IMR-90 (cell line): ENCODE data around the gene PARVB. TPM values are rescaled to one million over a fixed set of nuclear protein-coding genes. Genes with fewer than 3 reads are reported as not detected.

Experiments used
- ATAC-seq: fragments of 200-7000 bp; cut with Tn5 transposase; 2 replicates; pipeline ENCODE4 v1.9.1; 2020; ENCODE audit warnings: low read depth, mild to moderate bottlenecking, moderate library complexity
- BruUV-seq: library from RNA; stranded (reverse); fragments of 400-500 nt; replicated peaks from 2 replicates; lab custom pipeline; 2021; lab: Mats Ljungman, UMichigan
- CTCF ChIA-PET: fragments of 300-600 bp; formaldehyde crosslinking; extraction: SDS; loops from one replicate; lab custom pipeline; 2021; ENCODE audit warnings: antibody characterized with exemption; lab: Yijun Ruan, JAX
- POLR2A ChIA-PET: fragments of 300-600 bp; sonication (Branson Sonifier 250); formaldehyde crosslinking; loops from one replicate; lab custom pipeline; 2022; ENCODE audit warnings: antibody characterized with exemption; ENCODE audit not compliant: unreplicated experiment; lab: Charles Lee
- DNase-seq: peaks from one replicate; pipeline ENCODE4 v3.0.0; 2013
- H2AFZ ChIP-seq: replicated peaks from 2 replicates; pipeline ENCODE3; 2013; ENCODE audit warnings: low read length, mild to moderate bottlenecking; ENCODE audit not compliant: poor library complexity
- H2AK5ac ChIP-seq: 2 replicates; pipeline ENCODE4 v1.6.1; 2013; ENCODE audit warnings: low read depth, low read length, inconsistent platforms
- H2AK9ac ChIP-seq: replicated peaks from 2 replicates; pipeline ENCODE3; 2013; ENCODE audit warnings: mild to moderate bottlenecking, low read depth, low read length, moderate library complexity; ENCODE audit not compliant: poor library complexity
- H2BK120ac ChIP-seq: 2 replicates; pipeline ENCODE4 v1.6.1; 2013; ENCODE audit warnings: low read depth, low read length, inconsistent platforms
- H2BK15ac ChIP-seq: 3 replicates; pipeline ENCODE4 v1.6.1; 2013; ENCODE audit warnings: low read depth, low read length, inconsistent platforms
- H2BK20ac ChIP-seq: 2 replicates; pipeline ENCODE4 v1.6.1; 2013; ENCODE audit warnings: low read depth, mild to moderate bottlenecking, inconsistent platforms, low read length, moderate library complexity
- H2BK5ac ChIP-seq: 2 replicates; pipeline ENCODE4 v1.6.1; 2013; ENCODE audit warnings: mild to moderate bottlenecking, low read depth, low read length, inconsistent platforms; ENCODE audit not compliant: poor library complexity, severe bottlenecking
- H3K14ac ChIP-seq: replicated peaks from 2 replicates; pipeline ENCODE4 v1.6.1; 2013; ENCODE audit warnings: low read depth, low read length, inconsistent platforms
- H3K18ac ChIP-seq: 2 replicates; pipeline ENCODE4 v1.6.1; 2013; ENCODE audit warnings: low read depth, low read length, control low read depth
- H3K23ac ChIP-seq: 2 replicates; pipeline ENCODE4 v1.6.1; 2013; ENCODE audit warnings: low read depth, low read length, inconsistent platforms
- H3K27ac ChIP-seq: 2 replicates; pipeline ENCODE4 v1.5.1; 2013; ENCODE audit warnings: mild to moderate bottlenecking, control low read depth, low read length; ENCODE audit not compliant: insufficient read depth
- H3K27me3 ChIP-seq: 2 replicates; pipeline ENCODE4 v1.6.1; 2013; ENCODE audit warnings: low read length; ENCODE audit not compliant: control insufficient read depth, insufficient read depth
- H3K36me3 ChIP-seq: 2 replicates; pipeline ENCODE4 v1.6.1; 2013; ENCODE audit warnings: low read length, mixed read lengths; ENCODE audit not compliant: control insufficient read depth, insufficient read depth
- H3K4ac ChIP-seq: 2 replicates; pipeline ENCODE4 v1.6.1; 2013; ENCODE audit warnings: low read depth, low read length, inconsistent platforms
- H3K4me1 ChIP-seq: 2 replicates; pipeline ENCODE4 v1.6.1; 2013; ENCODE audit warnings: low read length, mixed read lengths; ENCODE audit not compliant: control insufficient read depth, insufficient read depth
- H3K4me2 ChIP-seq: 2 replicates; pipeline ENCODE4 v1.6.1; 2013; ENCODE audit warnings: low read depth, mild to moderate bottlenecking, control low read depth, low read length, moderate library complexity
- H3K4me3 ChIP-seq: 2 replicates; pipeline ENCODE4 v1.5.1; 2013; ENCODE audit warnings: low read depth, mild to moderate bottlenecking, control low read depth, low read length, moderate library complexity; ENCODE audit not compliant: insufficient read depth
- H3K56ac ChIP-seq: 2 replicates; pipeline ENCODE4 v1.6.1; 2013; ENCODE audit warnings: low read length, inconsistent platforms; ENCODE audit not compliant: insufficient read depth; ENCODE audit errors: extremely low read depth
- H3K79me1 ChIP-seq, 2 experiments: 2 replicates each; pipeline ENCODE4 v1.6.1; 2013; ENCODE audit warnings: low read length in 2 of 2, inconsistent platforms in 1 of 2, low read depth in 1 of 2
- H3K9ac ChIP-seq: 2 replicates; pipeline ENCODE4 v1.6.1; 2013; ENCODE audit warnings: low read depth, low read length, control low read depth
- H3K9me1 ChIP-seq: 2 replicates; pipeline ENCODE4 v1.6.1; 2013; ENCODE audit warnings: low read length, inconsistent platforms; ENCODE audit not compliant: insufficient read depth
- H3K9me3 ChIP-seq: 2 replicates; pipeline ENCODE4 v1.6.1; 2013; ENCODE audit warnings: low read length; ENCODE audit not compliant: control insufficient read depth, insufficient read depth
- H4K20me1 ChIP-seq: 2 replicates; pipeline ENCODE4 v1.6.1; 2013; ENCODE audit warnings: low read length, inconsistent platforms; ENCODE audit not compliant: insufficient read depth
- H4K5ac ChIP-seq: 2 replicates; pipeline ENCODE4 v1.6.1; 2013; ENCODE audit warnings: mild to moderate bottlenecking, low read depth, low read length, control low read depth
- H4K8ac ChIP-seq, 2 experiments: 2 replicates each; pipeline ENCODE4 v1.6.1; 2013; ENCODE audit warnings: low read depth in 2 of 2, low read length in 2 of 2, control low read depth in 1 of 2, inconsistent platforms in 1 of 2
- H4K91ac ChIP-seq: 2 replicates; pipeline ENCODE4 v1.6.1; 2013; ENCODE audit warnings: low read depth, low read length, inconsistent platforms; ENCODE audit not compliant: insufficient read depth
- RAD21 ChIP-seq: IDR thresholded peaks from 2 replicates; pipeline ENCODE4 v1.6.1; 2012; ENCODE audit warnings: low read length, improper control_type of control experiment
- RFX5 ChIP-seq: IDR thresholded peaks from 2 replicates; pipeline ENCODE4 v1.8.0; 2012; ENCODE audit warnings: low read depth, mild to moderate bottlenecking, low read length, moderate library complexity
- SMC3 ChIP-seq: fragments of 150-350 bp; IDR thresholded peaks from 2 replicates; pipeline ENCODE4 v1.6.1; 2016; ENCODE audit warnings: low read depth, mild to moderate bottlenecking, antibody characterized with exemption, low read length, moderate library complexity
- WGBS, 2 experiments: methylation state at CpG; one replicate each; pipeline versions ENCODE4 v1.1.5 to v1.1.7; 2013; ENCODE audit warnings: missing lambda C conversion rate in 2 of 2; ENCODE audit not compliant: insufficient read length in 1 of 2; ENCODE audit errors: extremely low coverage in 2 of 2; 5-methylcytosine and 5-hydroxymethylcytosine counted together
- dilution Hi-C: fragments of 300-500 bp; cut with HindIII; formaldehyde crosslinking; loops from one replicate; pipeline ENCODE4 v1.14.3; 2018; ENCODE audit warnings: low sequenced_read_pairs; ENCODE audit not compliant: unreplicated experiment
- in situ Hi-C: fragments of 300-500 bp; cut with MboI; formaldehyde crosslinking; loops from 3 replicates; pipeline ENCODE4 v1.14.3; 2019; ENCODE audit warnings: low sequenced_read_pairs, inconsistent platforms, mixed read lengths
- intact Hi-C: fragments of 100-400 bp; cut with micrococcal nuclease; formaldehyde crosslinking; loops from 2 replicates; pipeline ENCODE4 v1.10.0; 2022
- polyA plus RNA-seq, 3 experiments: library from polyadenylated mRNA; depleted of rRNA; stranded (reverse); fragments of >200 nt; gene quantifications; 2 replicates each; pipeline ENCODE4 v1.2.3, GENCODE V29; 2012; ENCODE audit warnings: low replicate concordance in 1 of 3
- total RNA-seq: library from RNA; depleted of rRNA; stranded (reverse); fragments of >200 nt; gene quantifications from 2 replicates; pipeline ENCODE4 v1.2.3, GENCODE V29; 2012
- TF ChIP-seq, protein P1 (sequence below): conservative IDR thresholded peaks from 2 replicates; pipeline ENCODE4 v1.5.1; 2012; ENCODE audit warnings: mild to moderate bottlenecking, low read depth, low read length, improper control_type of control experiment

PARVB gene
- total and polyA plus RNA-seq, 2 of the 4 experiments (the other 2 are of a cell fraction): 44.3 to 53.9 TPM

GRCh38 chr22:44205516-44206329, 181.6 kb downstream of the PARVB start:
- in situ Hi-C loops: no loop called here
- WGBS, 2 experiments: 92% methylated on average over 12 of the region's 16 CpGs; no CpG with 5 or more reads in 1 of the 2 experiments

More at GRCh38 chr22:44205516-44206329, 181.6 kb downstream of the PARVB start:
- Histone ChIP-seq H3K14ac (no peak overlapping the region), H2AK9ac (no peak overlapping the region), H3K56ac (no peak overlapping the region), H2BK5ac (no peak overlapping the region), H3K9me3 (peaks cover 5% of the 10 kb centered on the region; the same call in 1 of the 2 replicates), H3K4ac (no peak overlapping the region), H4K5ac (no peak overlapping the region), H2AFZ (no peak overlapping the region), H3K23ac (no peak overlapping the region), H3K9me1 (peaks cover 10% of the 10 kb centered on the region), H4K20me1 (no peaks in the 10 kb centered on the region), H3K9ac (no peak overlapping the region), H2AK5ac (no peak overlapping the region), H3K4me2 (no peak overlapping the region), H4K8ac (no peak overlapping the region), H2BK20ac (no peak overlapping the region), H3K4me1 (peaks cover 19% of the 10 kb centered on the region), H4K91ac (no peak overlapping the region), H2BK15ac (no peak overlapping the region), H2BK120ac (no peak overlapping the region), H3K18ac (no peak overlapping the region), H3K27me3 (no peaks in the 10 kb centered on the region; the same call in 1 of the 2 replicates), H3K27ac (no peak overlapping the region), H3K79me1 (no peaks in the 10 kb centered on the region), H3K4me3 (no peak overlapping the region), H3K36me3 (no peaks in the 10 kb centered on the region)
- dilution Hi-C loops (no loop called here), intact Hi-C loops (no loop called here)
- POLR2A ChIA-PET: no interaction called here
- BruUV-seq: no TSS peak
- no peak for DNase-seq
- CTCF ChIA-PET: no interaction called here
- TF ChIP-seq, protein P1, sequence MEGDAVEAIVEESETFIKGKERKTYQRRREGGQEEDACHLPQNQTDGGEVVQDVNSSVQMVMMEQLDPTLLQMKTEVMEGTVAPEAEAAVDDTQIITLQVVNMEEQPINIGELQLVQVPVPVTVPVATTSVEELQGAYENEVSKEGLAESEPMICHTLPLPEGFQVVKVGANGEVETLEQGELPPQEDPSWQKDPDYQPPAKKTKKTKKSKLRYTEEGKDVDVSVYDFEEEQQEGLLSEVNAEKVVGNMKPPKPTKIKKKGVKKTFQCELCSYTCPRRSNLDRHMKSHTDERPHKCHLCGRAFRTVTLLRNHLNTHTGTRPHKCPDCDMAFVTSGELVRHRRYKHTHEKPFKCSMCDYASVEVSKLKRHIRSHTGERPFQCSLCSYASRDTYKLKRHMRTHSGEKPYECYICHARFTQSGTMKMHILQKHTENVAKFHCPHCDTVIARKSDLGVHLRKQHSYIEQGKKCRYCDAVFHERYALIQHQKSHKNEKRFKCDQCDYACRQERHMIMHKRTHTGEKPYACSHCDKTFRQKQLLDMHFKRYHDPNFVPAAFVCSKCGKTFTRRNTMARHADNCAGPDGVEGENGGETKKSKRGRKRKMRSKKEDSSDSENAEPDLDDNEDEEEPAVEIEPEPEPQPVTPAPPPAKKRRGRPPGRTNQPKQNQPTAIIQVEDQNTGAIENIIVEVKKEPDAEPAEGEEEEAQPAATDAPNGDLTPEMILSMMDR: no peak
- TF ChIP-seq SMC3 (no peak), RFX5 (no peak), RAD21 (no peak)
- ATAC-seq: no peak
